ENCODE data around the gene LAMA2.

LAMA2 gene

GRCh38 chr6:129120856-129121638, 238.1 kb downstream of the LAMA2 start:
- Histone ChIP-seq H2AFZ (ENCODE audit: low read length) (no peak overlapping the region), H3K9me2 (replicated peaks; ENCODE audit: insufficient read depth, low read length) (no peaks in the 10 kb centered on the region), H3K9ac (ENCODE audit: low read length) (no peak overlapping the region), H3K27me3 (replicated peaks; ENCODE audit: insufficient read depth, low read length) (no peaks in the 10 kb centered on the region), H3K27ac (ENCODE audit: low read length) (no peak overlapping the region), H3K9me3 (replicated peaks; ENCODE audit: insufficient read depth, low read length) (no peaks in the 10 kb centered on the region), H3K79me2 (ENCODE audit: low read length) (no peaks in the 10 kb centered on the region), H3F3A (ENCODE audit: insufficient read depth, low read length) (no peaks in the 10 kb centered on the region), H3K4me2 (ENCODE audit: low read depth, low read length) (no peak overlapping the region), H3K36me3 (replicated peaks; ENCODE audit: insufficient read depth, low read length) (no peaks in the 10 kb centered on the region), H4K20me1 (ENCODE audit: insufficient read depth, low read length) (no peaks in the 10 kb centered on the region), H3K4me3 (ENCODE audit: low read length) (no peak overlapping the region), H3K4me1 (ENCODE audit: low read length) (no peaks in the 10 kb centered on the region)
- no peak for TF ChIP-seq CTCF (IDR thresholded peaks at IDR 0.05; ENCODE audit: low read length)
- TF ChIP-seq EZH2 (optimal IDR thresholded peaks at IDR 0.05; ENCODE audit: low read depth, low read length) = no peak
- no peak for TF ChIP-seq EZH2phosphoT487 (IDR thresholded peaks at IDR 0.05; ENCODE audit: low read length)
- no peak for DNase-seq

GRCh38 chr6:129124347-129124746, 241.4 kb downstream of the LAMA2 start:
- no peak overlapping the region for H3K4me2 ChIP-seq (ENCODE audit: low read depth, low read length)
- DNase-seq = no peak
- H3K9ac ChIP-seq (ENCODE audit: low read length) = no peak overlapping the region
- H3K4me3 ChIP-seq (ENCODE audit: low read length) = no peak overlapping the region
- H3K27me3 ChIP-seq (replicated peaks; ENCODE audit: insufficient read depth, low read length) = no peaks in the 10 kb centered on the region
- no peaks in the 10 kb centered on the region for H3K36me3 ChIP-seq (replicated peaks; ENCODE audit: insufficient read depth, low read length)
- H2AFZ ChIP-seq (ENCODE audit: low read length) = no peak overlapping the region
- no peaks in the 10 kb centered on the region for H3F3A ChIP-seq (ENCODE audit: insufficient read depth, low read length)
- no peaks in the 10 kb centered on the region for H4K20me1 ChIP-seq (ENCODE audit: insufficient read depth, low read length)
- H3K4me1 ChIP-seq (ENCODE audit: low read length) = no peaks in the 10 kb centered on the region
- H3K79me2 ChIP-seq (ENCODE audit: low read length) = no peaks in the 10 kb centered on the region
- TF ChIP-seq EZH2phosphoT487 (IDR thresholded peaks at IDR 0.05; ENCODE audit: low read length) (no peak), EZH2 (optimal IDR thresholded peaks at IDR 0.05; ENCODE audit: low read depth, low read length) (no peak), CTCF (IDR thresholded peaks at IDR 0.05; ENCODE audit: low read length) (no peak)
- no peaks in the 10 kb centered on the region for H3K9me3 ChIP-seq (replicated peaks; ENCODE audit: insufficient read depth, low read length)
- H3K27ac ChIP-seq (ENCODE audit: low read length) = no peak overlapping the region
- no peaks in the 10 kb centered on the region for H3K9me2 ChIP-seq (replicated peaks; ENCODE audit: insufficient read depth, low read length)

GRCh38 chr6:129130106-129130505, 247.2 kb downstream of the LAMA2 start:
- Histone ChIP-seq H3K4me1 (ENCODE audit: low read length) (no peaks in the 10 kb centered on the region), H3K27me3 (replicated peaks; ENCODE audit: insufficient read depth, low read length) (no peaks in the 10 kb centered on the region), H3K9me2 (replicated peaks; ENCODE audit: insufficient read depth, low read length) (no peaks in the 10 kb centered on the region), H3K4me3 (ENCODE audit: low read length) (no peak overlapping the region), H3F3A (ENCODE audit: insufficient read depth, low read length) (no peaks in the 10 kb centered on the region), H2AFZ (ENCODE audit: low read length) (no peak overlapping the region), H3K36me3 (replicated peaks; ENCODE audit: insufficient read depth, low read length) (no peaks in the 10 kb centered on the region), H3K9me3 (replicated peaks; ENCODE audit: insufficient read depth, low read length) (no peaks in the 10 kb centered on the region), H4K20me1 (ENCODE audit: insufficient read depth, low read length) (no peaks in the 10 kb centered on the region), H3K79me2 (ENCODE audit: low read length) (no peaks in the 10 kb centered on the region), H3K9ac (ENCODE audit: low read length) (no peak overlapping the region), H3K27ac (ENCODE audit: low read length) (no peak overlapping the region), H3K4me2 (ENCODE audit: low read depth, low read length) (no peak overlapping the region)
- DNase-seq = no peak
- TF ChIP-seq CTCF (IDR thresholded peaks at IDR 0.05; ENCODE audit: low read length) (no peak), EZH2 (optimal IDR thresholded peaks at IDR 0.05; ENCODE audit: low read depth, low read length) (no peak), EZH2phosphoT487 (IDR thresholded peaks at IDR 0.05; ENCODE audit: low read length) (no peak)
